ENCODE measurements around the gene PALS1. TPM values are rescaled to one million over a fixed set of nuclear protein-coding genes. Genes with fewer than 3 reads are reported as not detected.

The PALS1 gene
- polyA plus RNA-seq, 1 donor from 2014 or later: 8.3 TPM

DNA sequence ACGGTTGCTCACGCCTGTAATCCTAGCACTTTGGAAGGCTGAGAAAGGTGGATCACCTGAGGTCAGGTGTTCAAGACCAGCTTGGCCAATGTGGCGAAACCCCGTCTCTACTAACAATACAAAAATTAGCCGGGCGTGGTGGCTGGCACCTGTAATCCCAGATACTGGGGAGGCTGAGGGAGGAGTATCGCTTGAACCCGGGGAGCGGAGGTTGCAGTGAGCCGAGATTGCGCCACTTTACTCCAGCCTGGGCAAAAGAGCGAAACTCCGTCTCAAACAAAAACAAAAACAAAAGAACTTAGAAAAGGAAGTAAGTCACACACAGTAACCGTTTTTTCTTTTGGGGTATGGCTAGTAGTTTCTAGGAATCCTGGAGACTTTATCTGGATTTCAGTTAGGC lies 1.7 kb upstream of the PALS1 start:
- H3K9me2 ChIP-seq (ENCODE audit: insufficient read depth, low read length): no peaks in the 10 kb centered on the region
- no peaks in the 10 kb centered on the region for H3K36me3 ChIP-seq (ENCODE audit: insufficient read depth, low read length)
- H3K9ac ChIP-seq (ENCODE audit: low read length): no peak overlapping the region
- H2AFZ ChIP-seq (ENCODE audit: low read depth, low read length): no peak overlapping the region
- H3K9me3 ChIP-seq (ENCODE audit: low read length): no peaks in the 10 kb centered on the region
- no peak overlapping the region for H3K4me3 ChIP-seq (ENCODE audit: low read length)
- H3K4me2 ChIP-seq (ENCODE audit: low read length): no peak overlapping the region
- TF ChIP-seq POLR2AphosphoS5 (IDR thresholded peaks at IDR 0.05) (no peak), CTCF (IDR thresholded peaks at IDR 0.05; ENCODE audit: poor library complexity, severe bottlenecking) (no peak), EZH2 (IDR thresholded peaks at IDR 0.05; ENCODE audit: borderline replicate concordance, insufficient read depth, low read length, poor library complexity, severe bottlenecking) (no peak), EP300 (conservative IDR thresholded peaks at IDR 0.05; ENCODE audit: poor library complexity, severe bottlenecking) (no peak), MXI1 (conservative IDR thresholded peaks at IDR 0.05; ENCODE audit: poor library complexity, severe bottlenecking) (no peak), RAD21 (conservative IDR thresholded peaks at IDR 0.05) (no peak), TAF1 (IDR thresholded peaks at IDR 0.05; ENCODE audit: low read depth) (no peak), SMC3 (conservative IDR thresholded peaks at IDR 0.05; ENCODE audit: poor library complexity) (no peak)
- TF ChIP-seq, protein P1, sequence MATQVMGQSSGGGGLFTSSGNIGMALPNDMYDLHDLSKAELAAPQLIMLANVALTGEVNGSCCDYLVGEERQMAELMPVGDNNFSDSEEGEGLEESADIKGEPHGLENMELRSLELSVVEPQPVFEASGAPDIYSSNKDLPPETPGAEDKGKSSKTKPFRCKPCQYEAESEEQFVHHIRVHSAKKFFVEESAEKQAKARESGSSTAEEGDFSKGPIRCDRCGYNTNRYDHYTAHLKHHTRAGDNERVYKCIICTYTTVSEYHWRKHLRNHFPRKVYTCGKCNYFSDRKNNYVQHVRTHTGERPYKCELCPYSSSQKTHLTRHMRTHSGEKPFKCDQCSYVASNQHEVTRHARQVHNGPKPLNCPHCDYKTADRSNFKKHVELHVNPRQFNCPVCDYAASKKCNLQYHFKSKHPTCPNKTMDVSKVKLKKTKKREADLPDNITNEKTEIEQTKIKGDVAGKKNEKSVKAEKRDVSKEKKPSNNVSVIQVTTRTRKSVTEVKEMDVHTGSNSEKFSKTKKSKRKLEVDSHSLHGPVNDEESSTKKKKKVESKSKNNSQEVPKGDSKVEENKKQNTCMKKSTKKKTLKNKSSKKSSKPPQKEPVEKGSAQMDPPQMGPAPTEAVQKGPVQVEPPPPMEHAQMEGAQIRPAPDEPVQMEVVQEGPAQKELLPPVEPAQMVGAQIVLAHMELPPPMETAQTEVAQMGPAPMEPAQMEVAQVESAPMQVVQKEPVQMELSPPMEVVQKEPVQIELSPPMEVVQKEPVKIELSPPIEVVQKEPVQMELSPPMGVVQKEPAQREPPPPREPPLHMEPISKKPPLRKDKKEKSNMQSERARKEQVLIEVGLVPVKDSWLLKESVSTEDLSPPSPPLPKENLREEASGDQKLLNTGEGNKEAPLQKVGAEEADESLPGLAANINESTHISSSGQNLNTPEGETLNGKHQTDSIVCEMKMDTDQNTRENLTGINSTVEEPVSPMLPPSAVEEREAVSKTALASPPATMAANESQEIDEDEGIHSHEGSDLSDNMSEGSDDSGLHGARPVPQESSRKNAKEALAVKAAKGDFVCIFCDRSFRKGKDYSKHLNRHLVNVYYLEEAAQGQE (IDR thresholded peaks at IDR 0.05; ENCODE audit: borderline replicate concordance): no peak
- H3K79me2 ChIP-seq (replicated peaks; ENCODE audit: insufficient read depth, low read length): peaks cover 19% of the 10 kb centered on the region
- no peaks in the 10 kb centered on the region for H4K20me1 ChIP-seq (ENCODE audit: insufficient read depth)
- no peak overlapping the region for H3K27ac ChIP-seq (ENCODE audit: low read length)
- no peaks in the 10 kb centered on the region for H3F3A ChIP-seq (ENCODE audit: insufficient read depth, low read length, poor library complexity, severe bottlenecking)
- no peaks in the 10 kb centered on the region for H3K27me3 ChIP-seq (ENCODE audit: insufficient read depth, low read depth, low read length)

DNA sequence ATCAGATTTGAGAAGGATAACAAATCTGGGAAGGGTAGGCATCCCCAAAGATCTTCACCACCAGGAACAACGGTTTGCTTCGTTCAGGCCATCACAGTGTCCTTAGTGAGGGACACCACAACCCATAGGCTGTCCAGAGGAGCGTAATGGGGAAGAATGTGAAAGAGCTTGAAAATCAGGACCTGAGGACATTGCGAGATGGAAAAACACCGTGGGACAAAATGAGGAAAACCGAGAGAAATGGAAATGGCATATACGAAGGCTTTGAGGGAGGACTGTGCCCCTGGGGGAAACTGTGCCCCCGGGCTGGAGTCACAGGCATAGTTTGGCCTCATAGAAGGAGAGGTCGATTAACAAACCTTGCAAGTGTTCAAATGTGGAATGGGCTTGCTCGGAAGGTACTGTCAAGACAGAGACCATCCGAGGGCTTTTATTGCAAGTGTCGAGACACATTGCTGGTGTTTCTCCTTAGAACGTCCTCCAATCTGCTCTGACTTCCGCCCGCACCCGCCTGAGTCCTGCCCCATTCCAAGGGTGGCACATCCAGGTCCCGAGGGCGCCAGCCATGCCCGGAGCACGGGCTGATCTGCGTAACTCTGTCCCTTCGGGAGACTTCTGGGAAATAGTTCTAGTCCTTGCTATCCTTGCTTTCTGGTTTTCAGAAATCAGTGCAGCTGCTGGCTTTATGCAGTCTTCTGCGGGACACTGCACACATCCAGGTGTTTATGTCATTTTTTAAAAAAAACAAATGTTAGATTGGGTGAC lies 885 bp upstream of the PALS1 start:
- Histone ChIP-seq H3F3A (ENCODE audit: insufficient read depth, low read length, poor library complexity, severe bottlenecking) (no peaks in the 10 kb centered on the region), H3K9me3 (ENCODE audit: low read length) (no peaks in the 10 kb centered on the region), H3K9me2 (ENCODE audit: insufficient read depth, low read length) (no peaks in the 10 kb centered on the region), H3K27ac (ENCODE audit: low read length) (no peak overlapping the region), H3K79me2 (replicated peaks; ENCODE audit: insufficient read depth, low read length) (peaks cover 27% of the 10 kb centered on the region), H3K4me2 (ENCODE audit: low read length) (peak overlapping the region; percentile 86), H3K36me3 (ENCODE audit: insufficient read depth, low read length) (no peaks in the 10 kb centered on the region), H2AFZ (ENCODE audit: low read depth, low read length) (peak overlapping the region; percentile 11), H3K4me3 (ENCODE audit: low read length) (peak overlapping the region; percentile 90), H3K27me3 (ENCODE audit: insufficient read depth, low read depth, low read length) (no peaks in the 10 kb centered on the region), H3K9ac (ENCODE audit: low read length) (peak overlapping the region; percentile 52), H4K20me1 (ENCODE audit: insufficient read depth) (no peaks in the 10 kb centered on the region)
- TF ChIP-seq EP300 (conservative IDR thresholded peaks at IDR 0.05; ENCODE audit: poor library complexity, severe bottlenecking) (no peak), POLR2AphosphoS5 (IDR thresholded peaks at IDR 0.05) (no peak), CTCF (IDR thresholded peaks at IDR 0.05; ENCODE audit: poor library complexity, severe bottlenecking) (no peak), SMC3 (conservative IDR thresholded peaks at IDR 0.05; ENCODE audit: poor library complexity) (no peak), TAF1 (IDR thresholded peaks at IDR 0.05; ENCODE audit: low read depth) (no peak), RAD21 (conservative IDR thresholded peaks at IDR 0.05) (no peak), EZH2 (IDR thresholded peaks at IDR 0.05; ENCODE audit: borderline replicate concordance, insufficient read depth, low read length, poor library complexity, severe bottlenecking) (no peak), MXI1 (conservative IDR thresholded peaks at IDR 0.05; ENCODE audit: poor library complexity, severe bottlenecking) (no peak)
- TF ChIP-seq, protein P1 (IDR thresholded peaks at IDR 0.05; ENCODE audit: borderline replicate concordance): no peak
